Kidney tubule cell (primary cell): ENCODE results near the gene GALNT9.

ENCODE experiments used
- DNase-seq: peaks from one replicate; pipeline ENCODE4 v3.0.0-alpha.2; 2018; ENCODE audit warnings: low spot score

GALNT9 gene

DNA sequence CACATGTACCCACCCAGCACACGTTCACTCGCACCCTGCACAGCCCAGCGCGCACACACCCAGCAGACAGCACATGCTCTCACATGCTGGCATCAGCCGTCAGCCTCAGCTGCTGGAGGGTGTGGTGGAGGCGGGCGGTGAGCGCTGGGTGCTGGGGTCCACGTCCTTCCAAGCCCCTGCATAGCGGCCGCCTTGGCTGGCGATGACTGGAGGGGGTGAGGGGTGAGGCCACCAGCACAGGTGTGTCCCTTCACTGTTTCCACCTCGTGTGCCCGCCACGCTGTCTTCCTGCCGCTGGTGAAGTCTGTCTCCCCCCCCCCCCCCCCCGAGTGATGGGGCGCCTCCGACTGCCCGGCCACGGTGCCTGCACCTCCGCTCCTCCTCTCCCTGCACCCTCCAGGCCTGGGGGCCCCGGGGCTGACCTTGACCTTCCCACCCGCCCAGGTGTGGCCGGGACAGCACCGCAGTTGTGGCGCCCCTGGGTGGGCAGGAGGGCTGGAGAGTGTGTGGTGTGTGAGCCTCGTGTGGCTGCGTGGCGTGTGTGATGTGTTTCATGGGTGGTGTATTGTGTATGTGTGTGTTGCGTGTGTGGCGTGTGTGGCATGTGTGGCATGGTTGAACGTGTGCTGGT, 147.7 kb downstream of the GALNT9 start:
- DNase-seq: no peak

- no peak for DNase-seq
These were observed 148.5 kb downstream of the GALNT9 start for GRCh38 chr12:132180648-132181546.

GRCh38 chr12:132179431-132180362, 149.7 kb downstream of the GALNT9 start:
- DNase-seq: no peak

DNA sequence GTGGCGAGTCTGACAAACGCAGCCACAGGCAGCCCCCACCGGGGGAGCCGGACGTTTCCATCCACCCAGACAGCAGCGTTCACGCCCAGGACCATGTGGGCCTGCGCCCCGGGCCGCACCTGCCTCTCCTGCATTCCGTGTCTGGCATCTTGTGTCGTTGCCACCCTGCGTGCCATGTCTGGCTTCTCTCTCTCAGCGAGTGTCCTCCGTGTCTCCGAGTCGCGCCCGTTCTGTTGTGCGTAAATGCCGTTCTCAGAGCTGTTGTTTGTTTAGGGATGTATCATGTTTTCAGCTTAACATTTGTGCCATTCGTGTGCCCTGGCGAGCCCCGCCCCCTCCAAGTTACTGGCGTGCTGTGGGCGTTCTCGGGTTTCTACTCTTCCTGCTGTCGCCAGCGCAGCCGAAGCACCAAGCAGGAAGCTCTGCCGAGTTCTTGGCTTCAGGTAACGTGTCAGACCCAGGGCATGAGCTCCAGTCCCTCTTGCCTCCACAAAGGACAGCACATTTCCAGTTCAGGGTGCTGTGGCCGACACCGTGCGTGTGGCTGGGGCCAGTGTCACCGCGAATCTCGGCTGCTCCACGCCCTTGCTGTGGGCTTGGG, 150.5 kb downstream of the GALNT9 start:
- peak; percentile 35 for DNase-seq

GRCh38 chr12:132178316-132178715, 151.1 kb downstream of the GALNT9 start:
- DNase-seq: no peak

- DNase-seq: no peak
These were observed 152.4 kb downstream of the GALNT9 start for GRCh38 chr12:132176920-132177551.

GRCh38 chr12:132176385-132176919, 152.9 kb downstream of the GALNT9 start:
- no peak for DNase-seq

GRCh38 chr12:132175496-132176384, 153.6 kb downstream of the GALNT9 start:
- no peak for DNase-seq

GRCh38 chr12:132174839-132175490, 154.4 kb downstream of the GALNT9 start:
- DNase-seq: no peak

DNA sequence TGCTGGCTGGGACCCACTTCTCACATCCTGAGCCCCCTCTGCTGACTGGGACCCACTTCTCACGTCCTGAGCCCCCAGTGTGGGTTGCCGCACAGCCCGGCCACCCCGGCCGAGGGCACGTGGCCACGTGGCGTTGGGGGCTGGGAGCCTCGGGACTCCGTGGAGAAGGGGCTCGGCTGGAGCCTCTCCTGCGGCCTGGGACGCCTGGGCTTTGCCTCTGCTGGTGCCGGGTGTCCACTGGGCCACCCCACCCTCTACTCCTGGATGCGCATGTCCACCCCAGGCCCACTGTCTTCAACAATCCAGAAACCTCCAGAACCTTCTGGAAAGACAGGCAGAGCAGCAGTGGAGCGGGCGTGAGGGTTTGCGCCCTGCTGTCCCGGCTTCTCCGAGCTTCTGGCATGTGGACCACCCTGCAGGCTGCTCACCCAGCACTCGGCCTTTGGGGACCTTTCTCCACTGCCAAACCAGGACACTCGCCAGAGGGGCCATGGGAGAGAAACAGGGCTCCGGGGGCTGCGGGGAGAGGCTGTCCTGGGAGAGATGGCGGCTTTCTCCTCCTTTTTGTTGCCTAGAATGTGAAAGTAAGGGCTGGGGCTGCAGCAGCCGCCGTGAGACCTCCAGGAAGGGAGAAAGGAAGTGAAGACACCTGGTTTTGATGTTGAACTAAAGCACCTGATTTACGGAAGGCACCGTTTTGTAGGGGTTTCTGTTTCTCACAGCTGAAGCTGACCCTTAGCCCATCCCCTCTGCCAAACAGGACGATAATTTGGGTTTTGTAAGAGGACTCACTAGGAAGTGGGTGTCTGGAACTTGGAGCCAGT, 155.2 kb downstream of the GALNT9 start:
- DNase-seq: no peak

DNA sequence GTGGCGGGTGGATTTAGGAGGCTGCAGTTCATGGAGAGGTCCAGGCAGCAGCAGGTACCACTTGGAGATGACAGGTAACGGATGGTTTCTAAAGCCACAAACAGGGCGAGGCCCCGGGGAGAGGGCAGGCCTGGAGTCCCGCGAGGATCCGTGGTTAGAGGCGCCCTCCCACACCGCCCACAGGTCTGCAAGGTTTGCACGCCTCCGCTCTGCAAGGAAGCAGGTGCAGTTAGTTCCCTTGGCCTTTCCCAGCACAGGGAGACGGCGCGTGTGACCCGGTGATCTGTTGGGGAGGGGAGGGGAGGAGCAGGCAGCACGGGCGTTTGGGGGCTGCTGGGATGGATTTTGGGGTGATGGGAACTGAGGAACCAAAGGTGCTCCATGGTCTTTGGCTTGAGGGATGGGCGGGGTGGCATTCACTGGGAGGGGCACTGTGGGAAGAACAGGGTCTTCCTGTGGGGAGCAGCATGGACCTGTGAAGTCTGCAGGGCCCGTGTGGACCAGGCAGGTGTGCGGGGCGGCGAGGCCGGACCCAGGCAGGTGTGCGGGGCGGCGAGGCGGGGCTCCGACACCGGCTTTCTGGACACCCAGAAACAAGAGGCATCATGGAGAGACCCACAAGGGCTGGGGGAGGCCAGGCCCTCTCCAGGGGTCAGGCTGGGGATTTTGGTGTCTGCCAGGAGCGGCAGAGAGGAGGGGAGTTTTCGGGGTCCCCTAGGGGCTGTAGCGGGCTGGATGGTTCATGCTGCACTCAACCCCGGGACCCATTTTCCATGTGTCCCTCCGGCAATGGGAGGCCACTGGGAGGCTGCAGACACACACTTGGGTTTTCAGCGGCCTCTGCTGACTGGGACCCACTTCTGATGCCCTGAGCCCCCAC, 156.0 kb downstream of the GALNT9 start:
- DNase-seq: no peak

DNA sequence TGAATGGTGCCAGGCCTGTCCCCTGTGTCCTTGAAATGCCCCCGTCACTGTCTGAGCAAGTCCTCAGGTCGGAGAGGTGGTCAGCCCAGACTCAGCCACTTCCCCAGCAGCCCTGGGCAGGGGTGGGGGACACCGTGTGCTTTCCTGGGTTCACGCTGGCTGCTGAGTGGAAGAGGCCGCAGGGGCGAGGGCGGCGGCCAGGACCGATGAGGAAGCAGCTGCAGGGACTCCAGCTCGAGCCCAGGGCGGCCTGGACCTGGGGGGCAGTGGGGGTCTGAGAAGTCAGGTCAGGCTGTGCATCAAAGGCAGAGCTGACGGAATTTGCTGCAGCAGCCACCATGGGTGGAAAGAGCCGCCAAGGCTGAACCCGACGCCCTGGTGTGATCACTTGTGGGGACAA, 156.8 kb downstream of the GALNT9 start:
- DNase-seq: no peak

DNA sequence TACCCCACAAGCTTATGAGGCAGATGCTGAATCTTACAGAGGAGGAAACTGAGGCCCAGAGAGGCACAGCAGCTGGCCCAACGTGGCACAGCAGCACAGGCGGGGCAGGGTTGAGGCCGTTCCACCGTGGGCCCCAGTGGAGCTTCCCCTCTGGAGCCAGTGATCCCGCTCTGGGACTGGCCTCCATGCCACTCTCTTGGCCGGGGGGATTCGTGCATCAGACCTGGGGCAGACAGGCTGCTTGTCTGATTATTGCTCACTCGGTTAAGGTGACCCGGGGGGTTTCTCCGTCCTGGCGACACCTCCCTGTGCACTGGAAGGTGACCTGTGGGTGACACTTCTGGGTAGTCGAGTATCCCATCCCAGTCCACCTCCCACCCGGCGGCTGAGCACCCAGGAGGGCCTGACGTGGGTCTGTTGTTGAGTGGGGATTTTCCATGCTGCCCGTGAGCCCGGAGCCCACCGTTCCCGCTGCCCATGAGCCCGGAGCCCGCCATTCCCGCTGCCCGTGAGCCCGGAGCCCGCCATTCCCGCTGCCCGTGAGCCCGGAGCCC, 157.3 kb downstream of the GALNT9 start:
- no peak for DNase-seq

GRCh38 chr12:132171293-132171967, 158.0 kb downstream of the GALNT9 start:
- DNase-seq: no peak

- no peak for DNase-seq
These were observed 158.6 kb downstream of the GALNT9 start for GRCh38 chr12:132170637-132171292.

DNA sequence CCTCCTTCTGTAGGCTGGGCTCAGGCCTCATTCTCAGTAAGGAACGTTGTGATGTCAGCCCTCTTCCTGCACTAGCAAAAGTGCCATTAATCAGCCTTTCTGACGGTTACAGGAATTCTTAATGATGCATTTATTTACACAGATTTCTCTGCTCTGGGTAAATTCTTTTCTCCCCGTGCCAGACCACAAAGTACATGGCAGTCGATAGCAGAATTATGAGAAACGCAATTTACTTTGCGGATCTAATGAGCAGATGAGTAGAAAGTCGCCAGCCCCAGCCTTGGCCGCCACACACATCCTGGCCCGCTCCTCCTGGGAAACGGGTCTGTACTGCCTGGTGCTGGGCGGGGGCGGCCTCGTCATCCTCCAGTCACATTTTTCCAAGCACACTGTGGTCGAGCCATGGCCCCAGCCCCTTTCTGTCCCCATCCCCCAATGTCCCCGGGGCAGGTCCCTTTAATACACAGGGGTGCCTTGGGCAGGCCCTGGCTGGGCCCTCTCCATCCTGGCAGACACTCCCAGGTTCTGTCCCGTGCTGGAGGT, 159.2 kb downstream of the GALNT9 start:
- no peak for DNase-seq
